ENCODE data around the gene SAMM50.

The SAMM50 gene

DNA sequence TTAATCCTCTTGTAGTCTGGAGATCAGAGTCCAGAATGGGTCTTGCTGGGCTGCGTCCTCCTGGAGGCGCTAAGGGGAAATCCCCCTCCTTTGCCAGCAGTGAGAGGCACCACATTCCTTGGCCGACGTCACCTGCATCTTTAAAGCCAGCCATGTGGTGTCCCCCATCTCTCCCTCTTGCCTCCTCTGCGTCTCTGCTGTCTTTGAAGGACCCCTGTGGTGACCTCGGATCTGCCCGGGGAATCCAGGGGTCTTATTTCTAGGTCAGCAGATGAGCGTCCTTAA lies 41.7 kb downstream of the SAMM50 start:
- TF ChIP-seq, protein P1, sequence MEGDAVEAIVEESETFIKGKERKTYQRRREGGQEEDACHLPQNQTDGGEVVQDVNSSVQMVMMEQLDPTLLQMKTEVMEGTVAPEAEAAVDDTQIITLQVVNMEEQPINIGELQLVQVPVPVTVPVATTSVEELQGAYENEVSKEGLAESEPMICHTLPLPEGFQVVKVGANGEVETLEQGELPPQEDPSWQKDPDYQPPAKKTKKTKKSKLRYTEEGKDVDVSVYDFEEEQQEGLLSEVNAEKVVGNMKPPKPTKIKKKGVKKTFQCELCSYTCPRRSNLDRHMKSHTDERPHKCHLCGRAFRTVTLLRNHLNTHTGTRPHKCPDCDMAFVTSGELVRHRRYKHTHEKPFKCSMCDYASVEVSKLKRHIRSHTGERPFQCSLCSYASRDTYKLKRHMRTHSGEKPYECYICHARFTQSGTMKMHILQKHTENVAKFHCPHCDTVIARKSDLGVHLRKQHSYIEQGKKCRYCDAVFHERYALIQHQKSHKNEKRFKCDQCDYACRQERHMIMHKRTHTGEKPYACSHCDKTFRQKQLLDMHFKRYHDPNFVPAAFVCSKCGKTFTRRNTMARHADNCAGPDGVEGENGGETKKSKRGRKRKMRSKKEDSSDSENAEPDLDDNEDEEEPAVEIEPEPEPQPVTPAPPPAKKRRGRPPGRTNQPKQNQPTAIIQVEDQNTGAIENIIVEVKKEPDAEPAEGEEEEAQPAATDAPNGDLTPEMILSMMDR (IDR thresholded peaks at IDR 0.05; ENCODE audit: insufficient read depth, low read depth, low read length, missing control alignments): no peak
- DNase-seq (ENCODE audit: low read depth): no peak
- no peak overlapping the region for H3K4me3 ChIP-seq (ENCODE audit: low read length)

DNA sequence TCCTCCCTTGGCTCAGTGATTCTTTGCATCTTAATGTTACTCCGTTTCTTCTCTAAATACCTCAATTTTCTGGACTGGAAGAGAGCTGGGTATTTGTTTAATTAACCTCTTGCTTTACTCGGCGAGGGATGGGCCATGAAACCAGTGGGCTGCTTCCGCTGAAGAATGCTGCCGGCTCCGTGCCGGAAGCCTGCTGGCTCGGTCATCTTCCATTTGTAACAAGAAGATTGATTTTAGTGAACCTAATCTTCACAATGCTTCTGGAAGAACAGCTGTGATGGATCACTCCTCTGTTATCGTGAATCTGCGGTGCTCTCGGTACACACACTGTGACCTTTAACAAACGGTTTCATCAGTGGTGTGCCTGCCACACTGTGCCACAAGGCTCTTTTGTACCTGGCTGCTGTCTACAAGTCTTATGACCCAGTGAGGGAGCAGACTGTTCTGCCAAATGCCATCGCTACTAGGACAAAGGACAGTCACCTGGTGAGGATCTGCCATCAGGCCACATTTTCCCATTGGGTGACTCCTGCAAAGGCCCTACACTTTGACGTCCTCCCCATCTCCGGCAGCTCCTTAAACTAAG lies 43.5 kb downstream of the SAMM50 start:
- H3K4me3 ChIP-seq (ENCODE audit: low read length): no peak overlapping the region
- DNase-seq (ENCODE audit: low read depth): no peak
- TF ChIP-seq, protein P1 (IDR thresholded peaks at IDR 0.05; ENCODE audit: insufficient read depth, low read depth, low read length, missing control alignments): no peak

DNA sequence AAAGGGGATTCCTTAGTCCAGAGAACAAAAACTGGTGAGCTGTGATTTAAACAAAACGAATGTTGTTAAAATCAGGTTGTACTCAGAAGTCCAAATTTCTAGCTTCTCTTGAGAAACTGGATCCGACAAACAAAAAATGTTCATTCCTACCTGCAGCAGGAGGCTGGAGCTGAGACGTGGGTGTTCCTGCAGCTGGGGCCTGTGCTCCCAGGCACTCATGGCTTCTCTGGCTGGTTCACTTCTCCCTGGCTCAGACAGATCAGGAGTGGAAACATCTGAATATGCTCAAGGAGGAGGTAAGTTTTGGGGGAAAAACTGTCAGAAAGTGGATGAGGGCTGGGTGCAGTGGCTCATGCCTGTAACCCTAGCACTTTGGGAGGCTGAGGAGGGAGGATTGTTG lies 44.1 kb downstream of the SAMM50 start:
- DNase-seq (ENCODE audit: low read depth): no peak
- no peak overlapping the region for H3K4me3 ChIP-seq (ENCODE audit: low read length)
- TF ChIP-seq, protein P1 (IDR thresholded peaks at IDR 0.05; ENCODE audit: insufficient read depth, low read depth, low read length, missing control alignments): no peak

DNA sequence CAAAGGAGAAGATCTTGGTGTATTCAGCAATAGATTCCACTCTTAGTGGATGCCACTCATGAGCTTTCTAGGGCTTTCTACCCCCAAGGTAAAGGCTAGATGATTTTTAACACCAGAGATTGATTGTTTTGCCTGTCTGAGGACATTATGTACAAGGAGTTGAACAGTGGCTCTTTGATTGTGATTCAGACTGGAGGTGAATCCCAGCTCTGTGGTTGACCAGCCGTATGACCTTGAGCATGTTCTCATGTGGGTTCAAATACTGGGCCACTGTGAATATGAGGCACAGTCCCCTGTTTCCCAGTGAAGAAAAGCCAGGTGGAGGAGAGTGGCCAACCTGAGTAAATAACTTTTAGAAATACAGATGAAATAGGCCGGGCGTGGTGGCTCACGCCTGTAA lies 44.9 kb downstream of the SAMM50 start:
- DNase-seq (ENCODE audit: low read depth): no peak
- TF ChIP-seq, protein P1 (IDR thresholded peaks at IDR 0.05; ENCODE audit: insufficient read depth, low read depth, low read length, missing control alignments): no peak
- no peak overlapping the region for H3K4me3 ChIP-seq (ENCODE audit: low read length)

DNA sequence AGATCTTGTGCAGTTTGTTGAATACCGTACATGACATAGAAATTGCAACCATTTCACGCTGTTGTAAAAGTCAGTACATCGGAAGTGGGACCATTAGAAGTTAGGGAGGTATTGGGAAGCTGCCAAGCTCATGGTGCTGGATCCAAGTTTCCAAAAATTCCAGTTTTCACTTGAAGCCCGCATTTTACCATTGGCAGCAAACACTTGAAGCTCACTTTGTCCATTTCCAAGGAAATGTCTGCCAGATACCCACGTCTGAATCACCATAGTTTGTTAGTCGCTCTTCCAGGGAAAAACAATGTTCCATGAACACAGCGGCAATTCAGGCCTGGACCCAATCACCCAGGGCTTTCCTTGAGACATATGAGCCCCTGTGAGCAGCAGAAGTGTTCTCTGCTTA lies 46.3 kb downstream of the SAMM50 start:
- no peak overlapping the region for H3K4me3 ChIP-seq (ENCODE audit: low read length)
- DNase-seq (ENCODE audit: low read depth): no peak
- TF ChIP-seq, protein P1 (IDR thresholded peaks at IDR 0.05; ENCODE audit: insufficient read depth, low read depth, low read length, missing control alignments): no peak

DNA sequence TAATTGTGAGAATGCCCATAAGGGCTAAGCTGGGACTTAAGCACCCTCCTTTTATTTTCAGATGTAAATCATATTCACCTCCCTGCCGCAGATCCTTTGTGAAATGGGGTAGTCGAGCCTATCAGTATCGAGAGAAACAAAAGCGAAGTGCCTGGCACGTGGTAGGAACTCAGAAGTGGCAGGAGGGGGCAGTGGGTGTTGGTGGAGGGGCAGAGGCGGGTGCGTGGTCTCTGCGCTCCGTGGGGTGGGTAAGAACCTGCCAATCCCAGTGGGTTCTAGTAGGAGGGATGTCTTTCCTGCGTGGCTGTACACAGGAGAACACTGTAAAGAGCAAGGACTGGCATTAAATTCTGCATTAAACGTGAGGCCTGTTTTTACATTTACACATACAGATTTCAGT lies 47.1 kb downstream of the SAMM50 start:
- no peak for DNase-seq (ENCODE audit: low read depth)
- TF ChIP-seq, protein P1 (IDR thresholded peaks at IDR 0.05; ENCODE audit: insufficient read depth, low read depth, low read length, missing control alignments): no peak
- H3K4me3 ChIP-seq (ENCODE audit: low read length): no peak overlapping the region

DNA sequence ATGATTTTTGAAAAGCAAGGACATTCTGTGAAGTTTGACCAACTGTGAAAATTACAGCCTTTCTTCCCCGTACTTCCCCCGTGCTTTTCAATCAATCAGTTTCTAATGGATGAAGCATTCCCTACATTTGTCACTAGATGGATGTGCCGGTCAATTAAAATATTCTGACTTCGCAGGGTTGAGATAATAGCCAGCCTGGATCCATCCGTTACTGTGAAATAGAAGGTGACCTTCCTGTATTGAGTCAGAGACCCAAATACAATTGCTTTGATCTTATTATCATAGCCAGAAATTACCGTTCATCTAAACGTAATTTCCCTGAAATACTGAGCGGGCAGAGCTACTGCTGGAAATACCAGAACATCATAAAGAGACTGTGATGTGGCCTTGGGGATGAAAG lies 47.8 kb downstream of the SAMM50 start:
- TF ChIP-seq, protein P1 (IDR thresholded peaks at IDR 0.05; ENCODE audit: insufficient read depth, low read depth, low read length, missing control alignments): no peak
- DNase-seq (ENCODE audit: low read depth): no peak
- H3K4me3 ChIP-seq (ENCODE audit: low read length): no peak overlapping the region
